ENCODE results near the gene TRAPPC3. TPM values are rescaled to one million over a fixed set of nuclear protein-coding genes. Genes with fewer than 3 reads are reported as not detected.

TRAPPC3 gene
- total RNA-seq, 1 experiment from 2014 or later = 52.7 TPM

GRCh38 chr1:36094621-36095061 lies 54.6 kb downstream of the TRAPPC3 start:
- Histone ChIP-seq H2BK15ac (ENCODE audit: low read depth, low read length) (no peak overlapping the region), H2AK5ac (ENCODE audit: insufficient read length, low read length) (no peak overlapping the region), H2BK20ac (ENCODE audit: low read depth, low read length, poor library complexity, severe bottlenecking) (no peak overlapping the region), H3K18ac (ENCODE audit: insufficient read length, low read depth, low read length) (no peak overlapping the region), H3K27ac (ENCODE audit: insufficient read length, low read depth, low read length) (no peak overlapping the region), H4K8ac (replicated peaks; ENCODE audit: insufficient read length, low read depth, low read length) (no peak overlapping the region), H2AFZ (ENCODE audit: low read length) (no peak overlapping the region), H3K14ac (ENCODE audit: insufficient read depth, low read length) (no peak overlapping the region), H3K4me1 (ENCODE audit: insufficient read depth, low read length) (no peaks in the 10 kb centered on the region), H3K56ac (ENCODE audit: insufficient read length, low read depth, low read length) (no peak overlapping the region), H4K5ac (ENCODE audit: insufficient read length, low read depth, low read length) (no peak overlapping the region), H2BK12ac (ENCODE audit: insufficient read length, low read depth, low read length) (no peak overlapping the region), H3K4me2 (ENCODE audit: insufficient read depth, insufficient read length, low read length) (no peak overlapping the region), H2BK5ac (ENCODE audit: insufficient read length, low read length) (no peak overlapping the region), H3K4ac (ENCODE audit: low read depth, low read length) (no peak overlapping the region), H3T11ph (ENCODE audit: low read length) (no peak overlapping the region), H3K27me3 (ENCODE audit: insufficient read depth, low read length) (no peaks in the 10 kb centered on the region), H2BK120ac (ENCODE audit: low read depth, low read length, poor library complexity, severe bottlenecking) (no peak overlapping the region), H4K20me1 (ENCODE audit: control insufficient read depth, insufficient read depth, insufficient read length) (no peaks in the 10 kb centered on the region), H3K23me2 (ENCODE audit: insufficient read length, low read depth, low read length, poor library complexity, severe bottlenecking) (peaks cover 2% of the 10 kb centered on the region), H3K9me3 (ENCODE audit: control insufficient read depth, low read depth, low read length) (no peaks in the 10 kb centered on the region), H3K79me2 (ENCODE audit: insufficient read depth, low read length) (peaks cover 1% of the 10 kb centered on the region; the same call in 1 of the 2 replicates), H3K9ac (ENCODE audit: extremely low read depth, insufficient read length, low read length) (no peak overlapping the region), H3K23ac (ENCODE audit: insufficient read length, low read depth, low read length) (no peak overlapping the region), H4K91ac (ENCODE audit: insufficient read length, low read depth, low read length) (no peak overlapping the region), H3K79me1 (ENCODE audit: insufficient read depth, low read depth, low read length, poor library complexity, severe bottlenecking) (no peaks in the 10 kb centered on the region)
- Mint-ChIP-seq H3K4me1 (peaks cover 20 to 21% of the 10 kb centered on the region in 2 experiments), H3K27ac (no peak overlapping the region), H3K9me3 (no peaks in the 10 kb centered on the region; a peak in 1 of 5 replicates), H3K36me3 (ENCODE audit: insufficient read depth in 1 of 3, low read depth in 3 of 3) (peaks cover 21 to 44% (median 40%) of the 10 kb centered on the region in 3 experiments; a peak in 6 of 7 replicates), H3K4me3 (no peak overlapping the region), H3K27me3 (ENCODE audit: low read depth) (no peaks in the 10 kb centered on the region)
- WGBS (ENCODE audit: extremely low coverage, insufficient read length, low lambda C conversion rate) = no CpG with 5 or more reads among the region's 8 CpGs
- DNase-seq = no peak
- TF ChIP-seq, protein P1, sequence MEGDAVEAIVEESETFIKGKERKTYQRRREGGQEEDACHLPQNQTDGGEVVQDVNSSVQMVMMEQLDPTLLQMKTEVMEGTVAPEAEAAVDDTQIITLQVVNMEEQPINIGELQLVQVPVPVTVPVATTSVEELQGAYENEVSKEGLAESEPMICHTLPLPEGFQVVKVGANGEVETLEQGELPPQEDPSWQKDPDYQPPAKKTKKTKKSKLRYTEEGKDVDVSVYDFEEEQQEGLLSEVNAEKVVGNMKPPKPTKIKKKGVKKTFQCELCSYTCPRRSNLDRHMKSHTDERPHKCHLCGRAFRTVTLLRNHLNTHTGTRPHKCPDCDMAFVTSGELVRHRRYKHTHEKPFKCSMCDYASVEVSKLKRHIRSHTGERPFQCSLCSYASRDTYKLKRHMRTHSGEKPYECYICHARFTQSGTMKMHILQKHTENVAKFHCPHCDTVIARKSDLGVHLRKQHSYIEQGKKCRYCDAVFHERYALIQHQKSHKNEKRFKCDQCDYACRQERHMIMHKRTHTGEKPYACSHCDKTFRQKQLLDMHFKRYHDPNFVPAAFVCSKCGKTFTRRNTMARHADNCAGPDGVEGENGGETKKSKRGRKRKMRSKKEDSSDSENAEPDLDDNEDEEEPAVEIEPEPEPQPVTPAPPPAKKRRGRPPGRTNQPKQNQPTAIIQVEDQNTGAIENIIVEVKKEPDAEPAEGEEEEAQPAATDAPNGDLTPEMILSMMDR (conservative IDR thresholded peaks at IDR 0.05) = no peak
